Tibial nerve (tissue), 4 donors: ENCODE measurements around the gene PXDN.
A peak's percentile ranks its signal among the peaks of the same experiment; 100 is the strongest.

Experiments used
- CTCF ChIP-seq, 5 experiments: fragments of 200-600 bp in 3 of 5; fragments of 450-650 bp in 2 of 5; sonication (generic) in 3 of 5; IDR thresholded peaks; one replicate each; pipeline ENCODE4 v1.5.1; 2016 to 2019; ENCODE audit warnings: antibody characterized with exemption in 5 of 5, mild to moderate bottlenecking in 3 of 5, moderate library complexity in 2 of 5
- EP300 ChIP-seq, 2 donors: sonication (generic); formaldehyde crosslinking; IDR thresholded peaks; one replicate each; pipeline ENCODE4 v1.6.1; 2017; ENCODE audit warnings: antibody characterized with exemption in 2 of 2, mild to moderate bottlenecking in 1 of 2
- POLR2A ChIP-seq, 2 donors: fragments of 450-650 bp; IDR thresholded peaks; one replicate each; pipeline ENCODE4 v1.6.1; 2017; ENCODE audit warnings: antibody characterized with exemption in 2 of 2, mild to moderate bottlenecking in 2 of 2, moderate library complexity in 2 of 2

- TF ChIP-seq POLR2A (IDR thresholded peaks at IDR 0.05) (no peak), CTCF (IDR thresholded peaks at IDR 0.05) (no peak), EP300 (IDR thresholded peaks at IDR 0.05) (peak in 1 of 2 donors; percentile 11)
Observed at GRCh38 chr2:1653956-1654695, 90.2 kb downstream of the PXDN start.
